WI38 (cell line): Measurements from ENCODE around the gene SNX27.

Source experiments
- H3K4me3 ChIP-seq: 2 replicates; pipeline ENCODE4 v1.5.1; 2011; ENCODE audit warnings: low read depth, mild to moderate bottlenecking, control low read depth, low read length
- CTCF ChIP-seq: IDR thresholded peaks from 2 replicates; pipeline ENCODE4 v1.5.1; 2012; ENCODE audit warnings: low read depth, mild to moderate bottlenecking, control low read depth, low read length

The SNX27 gene

GRCh38 chr1:151574575-151575529 is 37.0 kb upstream of the SNX27 start:
- TF ChIP-seq CTCF: no peak
- no peak overlapping the region for H3K4me3 ChIP-seq

GRCh38 chr1:151577173-151577572 is 34.7 kb upstream of the SNX27 start:
- H3K4me3 ChIP-seq: no peak overlapping the region
- TF ChIP-seq CTCF: no peak

GRCh38 chr1:151578941-151579340 is 32.9 kb upstream of the SNX27 start:
- TF ChIP-seq CTCF: no peak
- no peak overlapping the region for H3K4me3 ChIP-seq

- no peak overlapping the region for H3K4me3 ChIP-seq
- TF ChIP-seq CTCF: no peak
These were observed 32.2 kb upstream of the SNX27 start for GRCh38 chr1:151579436-151580225.

GRCh38 chr1:151581451-151581850 is 30.4 kb upstream of the SNX27 start:
- TF ChIP-seq CTCF: no peak
- no peak overlapping the region for H3K4me3 ChIP-seq

- TF ChIP-seq CTCF: no peak
- no peak overlapping the region for H3K4me3 ChIP-seq
These were observed 29.9 kb upstream of the SNX27 start for GRCh38 chr1:151581921-151582320.

GRCh38 chr1:151583796-151584195 is 28.1 kb upstream of the SNX27 start:
- TF ChIP-seq CTCF: no peak
- H3K4me3 ChIP-seq: no peak overlapping the region
